Measurements from ENCODE around the gene SP9. TPM values are rescaled to one million over a fixed set of nuclear protein-coding genes. Genes with fewer than 3 reads are reported as not detected.
A peak's percentile ranks its signal among the peaks of the same experiment; 100 is the strongest.

The SP9 gene
- total and polyA plus RNA-seq, 9 of the 15 experiments (the other 6 are each of a cell fraction or from before 2014, with no cell fraction given) = 0.04 to 0.23 (median 0.11) TPM; not detected in 3

DNA sequence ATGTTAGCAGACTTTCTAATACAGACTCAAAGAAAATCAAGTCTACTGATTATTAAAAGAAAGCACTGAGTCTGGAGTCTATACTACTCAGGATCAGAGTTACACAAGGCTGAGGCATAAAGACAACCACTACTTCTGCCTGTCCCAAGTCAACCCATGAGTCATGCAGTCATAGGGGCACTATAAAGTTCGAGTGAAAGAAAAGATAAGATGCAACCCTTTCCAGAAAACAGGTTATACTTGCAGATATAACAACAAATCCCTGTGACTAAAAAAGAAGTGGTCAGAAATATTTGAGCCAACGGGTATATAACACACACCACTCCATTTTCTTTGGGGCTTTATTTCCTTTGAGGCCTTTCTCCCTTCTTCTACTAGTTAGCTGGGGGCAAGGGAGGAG lies 42.2 kb downstream of the SP9 start (continued):
- TF ChIP-seq PTRF (tag; IDR thresholded peaks at IDR 0.05) (no peak), THRAP3 (IDR thresholded peaks at IDR 0.05; ENCODE audit: borderline replicate concordance) (no peak), NFXL1 (CRISPR knock-in tag; IDR thresholded peaks at IDR 0.05) (no peak), RFX1 (IDR thresholded peaks at IDR 0.05) (no peak), SMARCA4 (IDR thresholded peaks at IDR 0.05) (peak; percentile 37; the same call in 1 of the 2 replicates), NR2C1 (IDR thresholded peaks at IDR 0.05) (no peak), NR2C1 (tag; IDR thresholded peaks at IDR 0.05) (no peak), ZBTB1 (CRISPR knock-in tag; IDR thresholded peaks at IDR 0.05; ENCODE audit: borderline replicate concordance, low read depth) (no peak), NEUROD1 (IDR thresholded peaks at IDR 0.05; ENCODE audit: borderline replicate concordance, low read depth, low read length, partially characterized antibody) (no peak), MYC (IDR thresholded peaks at IDR 0.05; ENCODE audit: low read depth, low read length) (no peak), MYC (CRISPR knock-in tag; IDR thresholded peaks at IDR 0.05; ENCODE audit: borderline replicate concordance, low read depth) (no peak), ZNF24 (IDR thresholded peaks at IDR 0.05) (no peak), TBL1XR1 (IDR thresholded peaks at IDR 0.05; ENCODE audit: low read length in 2 of 2) (no peak), JUND (IDR thresholded peaks at IDR 0.05; ENCODE audit: borderline replicate concordance, low read depth, low read length) (peak; percentile 69; the same call in 1 of the 2 replicates), JUND (tag; IDR thresholded peaks at IDR 0.05; ENCODE audit: borderline replicate concordance, low read depth, low read length) (peak; percentile 75; the same call in 2 of the 3 replicates), TCF3 (CRISPR knock-in tag; IDR thresholded peaks at IDR 0.05) (peak; percentile 36; the same call in 1 of the 2 replicates), FOXJ3 (CRISPR knock-in tag; IDR thresholded peaks at IDR 0.05) (no peak), SPI1 (IDR thresholded peaks at IDR 0.05; ENCODE audit: borderline replicate concordance, low read depth, low read length) (no peak), ZNF431 (CRISPR knock-in tag; IDR thresholded peaks at IDR 0.05) (no peak), FOXK1 (CRISPR knock-in tag; IDR thresholded peaks at IDR 0.05; ENCODE audit: borderline replicate concordance) (no peak), HEY1 (CRISPR knock-in tag; IDR thresholded peaks at IDR 0.05; ENCODE audit: borderline replicate concordance) (no peak)
- TF ChIP-seq, protein P1, sequence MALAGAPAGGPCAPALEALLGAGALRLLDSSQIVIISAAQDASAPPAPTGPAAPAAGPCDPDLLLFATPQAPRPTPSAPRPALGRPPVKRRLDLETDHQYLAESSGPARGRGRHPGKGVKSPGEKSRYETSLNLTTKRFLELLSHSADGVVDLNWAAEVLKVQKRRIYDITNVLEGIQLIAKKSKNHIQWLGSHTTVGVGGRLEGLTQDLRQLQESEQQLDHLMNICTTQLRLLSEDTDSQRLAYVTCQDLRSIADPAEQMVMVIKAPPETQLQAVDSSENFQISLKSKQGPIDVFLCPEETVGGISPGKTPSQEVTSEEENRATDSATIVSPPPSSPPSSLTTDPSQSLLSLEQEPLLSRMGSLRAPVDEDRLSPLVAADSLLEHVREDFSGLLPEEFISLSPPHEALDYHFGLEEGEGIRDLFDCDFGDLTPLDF (CRISPR knock-in tag; IDR thresholded peaks at IDR 0.05) = no peak
- TF ChIP-seq, protein P2, sequence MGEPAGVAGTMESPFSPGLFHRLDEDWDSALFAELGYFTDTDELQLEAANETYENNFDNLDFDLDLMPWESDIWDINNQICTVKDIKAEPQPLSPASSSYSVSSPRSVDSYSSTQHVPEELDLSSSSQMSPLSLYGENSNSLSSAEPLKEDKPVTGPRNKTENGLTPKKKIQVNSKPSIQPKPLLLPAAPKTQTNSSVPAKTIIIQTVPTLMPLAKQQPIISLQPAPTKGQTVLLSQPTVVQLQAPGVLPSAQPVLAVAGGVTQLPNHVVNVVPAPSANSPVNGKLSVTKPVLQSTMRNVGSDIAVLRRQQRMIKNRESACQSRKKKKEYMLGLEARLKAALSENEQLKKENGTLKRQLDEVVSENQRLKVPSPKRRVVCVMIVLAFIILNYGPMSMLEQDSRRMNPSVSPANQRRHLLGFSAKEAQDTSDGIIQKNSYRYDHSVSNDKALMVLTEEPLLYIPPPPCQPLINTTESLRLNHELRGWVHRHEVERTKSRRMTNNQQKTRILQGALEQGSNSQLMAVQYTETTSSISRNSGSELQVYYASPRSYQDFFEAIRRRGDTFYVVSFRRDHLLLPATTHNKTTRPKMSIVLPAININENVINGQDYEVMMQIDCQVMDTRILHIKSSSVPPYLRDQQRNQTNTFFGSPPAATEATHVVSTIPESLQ (CRISPR knock-in tag; IDR thresholded peaks at IDR 0.05) = no peak
- TF ChIP-seq, protein P3, sequence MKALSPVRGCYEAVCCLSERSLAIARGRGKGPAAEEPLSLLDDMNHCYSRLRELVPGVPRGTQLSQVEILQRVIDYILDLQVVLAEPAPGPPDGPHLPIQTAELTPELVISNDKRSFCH (CRISPR knock-in tag; IDR thresholded peaks at IDR 0.05) = no peak
- TF ChIP-seq, protein P3 (tag; IDR thresholded peaks at IDR 0.05) = no peak
- TF ChIP-seq, protein P4, sequence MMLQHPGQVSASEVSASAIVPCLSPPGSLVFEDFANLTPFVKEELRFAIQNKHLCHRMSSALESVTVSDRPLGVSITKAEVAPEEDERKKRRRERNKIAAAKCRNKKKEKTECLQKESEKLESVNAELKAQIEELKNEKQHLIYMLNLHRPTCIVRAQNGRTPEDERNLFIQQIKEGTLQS (IDR thresholded peaks at IDR 0.05) = peak; percentile 69
- TF ChIP-seq, protein P4 (CRISPR knock-in tag; conservative IDR thresholded peaks at IDR 0.05) = no peak
